ENCODE results near the gene GALNT1.

Gene GALNT1

DNA sequence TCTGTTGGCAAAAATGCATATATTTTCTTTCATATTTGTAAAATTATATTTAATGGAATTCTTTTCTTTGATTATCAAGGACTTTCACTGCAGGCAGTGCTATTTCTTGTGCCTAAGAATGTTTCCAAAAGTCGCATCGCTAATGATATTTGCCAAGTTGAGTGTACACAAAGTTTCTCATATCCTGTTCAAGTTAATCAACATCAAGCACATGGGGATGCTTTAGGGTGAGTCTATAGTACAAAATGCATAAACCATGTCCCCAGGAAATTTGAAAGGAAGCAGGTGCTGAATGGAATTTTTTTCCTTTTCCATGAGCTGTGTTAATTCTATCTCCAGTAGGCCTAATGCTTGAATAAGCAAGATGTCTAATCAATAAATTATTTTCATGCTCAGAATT is 129.7 kb downstream of the GALNT1 start:
- DNase-seq, result no peak

DNA sequence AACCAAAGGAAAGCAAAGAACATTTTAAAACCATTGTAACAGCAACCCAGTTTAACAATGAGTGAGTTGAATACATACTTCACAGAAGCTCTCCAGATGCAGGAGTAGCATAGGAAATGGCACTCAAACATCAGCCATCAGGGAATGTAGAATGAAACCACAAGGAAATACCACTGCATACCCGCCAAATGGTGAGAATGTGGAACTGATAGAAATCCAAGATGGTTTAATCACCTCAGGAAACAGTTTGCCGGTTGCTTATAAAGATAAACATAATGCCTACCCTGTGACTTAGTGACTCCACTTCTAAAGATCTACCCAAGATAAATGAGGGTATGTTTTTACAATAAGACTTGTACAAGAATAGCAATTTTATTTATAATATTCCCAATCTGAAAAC is 132.0 kb downstream of the GALNT1 start:
- DNase-seq, result no peak

DNA sequence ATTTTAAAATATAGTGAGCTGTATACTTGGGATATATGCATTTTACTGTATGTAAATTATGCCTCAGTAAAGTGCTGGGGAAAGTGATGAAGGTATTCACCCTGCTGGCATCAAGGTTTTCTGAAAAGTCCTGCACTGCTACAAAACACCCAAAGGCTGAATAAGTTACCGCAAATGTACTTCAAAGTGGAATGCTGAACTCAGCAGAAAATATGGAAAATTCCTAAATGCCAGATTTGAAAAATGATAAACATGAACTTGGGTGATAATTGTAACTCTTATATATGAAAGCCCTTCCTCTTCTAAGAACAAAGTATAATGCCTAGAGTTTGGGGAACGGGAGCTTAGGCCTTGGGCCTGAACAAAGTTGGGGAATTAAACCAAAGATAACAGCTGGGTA is 133.0 kb downstream of the GALNT1 start:
- no peak for DNase-seq

DNA sequence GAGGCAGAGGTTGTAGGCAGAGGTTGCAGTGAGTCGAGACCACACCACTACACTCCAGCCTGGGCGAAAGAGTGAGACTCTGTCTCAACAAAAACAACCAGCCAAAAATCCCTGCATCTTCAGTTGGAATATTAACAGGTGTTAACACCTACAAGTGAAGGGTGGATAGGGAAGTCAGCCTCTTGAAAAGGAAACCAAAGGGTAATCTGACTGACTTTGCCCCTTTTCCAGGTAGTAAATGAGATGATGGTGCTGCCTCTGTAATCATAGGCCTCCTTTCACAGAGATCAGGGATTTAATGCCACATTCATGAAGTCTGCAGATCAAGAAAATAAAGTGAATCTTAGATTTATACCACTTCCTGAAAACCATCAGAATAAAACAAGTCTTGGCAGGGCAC is 133.6 kb downstream of the GALNT1 start:
- no peak for DNase-seq

DNA sequence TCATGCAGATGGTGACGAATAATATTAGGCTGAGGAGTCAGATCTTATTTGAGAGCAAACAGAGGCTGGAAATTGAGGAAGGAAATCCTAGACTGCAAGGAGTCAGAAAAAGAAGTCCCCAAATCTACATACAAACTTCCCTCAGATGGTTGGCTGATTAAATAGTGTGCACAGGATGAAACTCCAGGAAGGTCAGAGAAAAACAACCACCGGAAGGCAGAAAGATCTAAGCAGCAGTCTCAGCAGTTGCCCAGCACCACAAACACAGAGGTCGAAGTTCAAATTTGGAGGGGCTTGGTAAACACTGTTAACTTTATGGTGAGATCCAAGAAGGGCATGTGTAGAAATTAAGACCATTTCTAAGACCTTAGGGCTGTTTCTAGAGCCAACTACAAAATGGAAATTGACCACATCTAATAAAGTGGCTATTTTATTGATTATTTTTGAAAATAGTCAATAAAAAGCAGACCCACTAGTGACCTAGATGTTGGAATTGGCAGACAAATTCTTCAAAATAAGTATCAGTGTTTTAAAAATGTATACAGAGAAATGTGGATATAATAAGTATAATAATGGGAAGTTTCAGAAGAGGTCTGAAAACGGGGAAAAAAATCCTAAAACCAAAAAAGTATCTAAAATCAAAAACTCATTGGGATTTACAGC is 134.8 kb downstream of the GALNT1 start:
- DNase-seq, result no peak

DNA sequence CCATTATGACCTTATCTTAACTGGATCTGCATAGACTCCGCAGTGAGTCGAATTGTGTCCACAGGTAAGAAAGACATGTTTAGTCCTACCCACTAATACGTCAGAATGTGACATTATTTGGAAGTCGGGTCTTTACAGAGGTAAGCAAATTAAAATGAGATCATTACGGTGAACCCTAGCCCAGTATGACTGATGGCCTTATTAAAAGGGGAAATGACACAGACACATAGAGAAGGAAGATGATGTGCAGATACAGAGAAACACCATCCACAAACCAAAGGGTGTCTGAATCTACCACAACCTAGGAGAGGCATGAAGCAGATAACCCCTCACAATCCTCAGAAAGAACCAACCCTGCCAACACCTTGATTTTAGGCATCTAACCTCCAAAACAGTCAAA is 135.6 kb downstream of the GALNT1 start:
- no peak for DNase-seq

DNA sequence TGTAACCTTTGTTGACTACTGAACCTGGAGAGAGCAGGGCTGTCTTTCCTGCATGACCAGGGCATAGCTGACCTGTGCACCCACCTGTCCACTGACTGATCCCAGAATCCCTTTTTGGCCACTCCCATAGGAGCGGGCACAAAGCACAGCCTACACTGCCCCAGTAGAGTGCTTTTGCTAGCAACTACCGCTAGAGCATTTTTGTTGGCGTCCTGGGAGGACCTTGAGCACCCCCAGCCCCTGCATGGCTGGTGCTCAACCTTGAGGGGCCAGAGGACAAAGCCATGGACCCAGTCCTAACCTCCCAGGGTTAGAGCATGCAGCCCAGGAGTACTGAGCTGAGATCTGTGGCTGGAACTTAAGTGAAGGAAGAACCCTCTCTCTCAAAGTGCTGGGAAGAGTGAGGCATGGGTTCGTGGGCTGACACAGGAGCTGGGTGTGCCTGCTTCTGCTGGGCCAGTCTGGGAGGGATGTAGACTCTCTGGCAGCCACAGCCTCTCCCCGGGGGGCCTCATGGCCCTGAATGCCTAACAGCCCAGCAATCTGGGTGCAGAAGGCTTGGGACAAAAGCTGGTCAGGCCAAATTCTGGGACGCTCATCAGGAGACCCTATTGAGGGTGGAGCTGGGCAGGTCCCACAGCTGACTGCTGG is 140.0 kb downstream of the GALNT1 start:
- DNase-seq, result no peak

DNA sequence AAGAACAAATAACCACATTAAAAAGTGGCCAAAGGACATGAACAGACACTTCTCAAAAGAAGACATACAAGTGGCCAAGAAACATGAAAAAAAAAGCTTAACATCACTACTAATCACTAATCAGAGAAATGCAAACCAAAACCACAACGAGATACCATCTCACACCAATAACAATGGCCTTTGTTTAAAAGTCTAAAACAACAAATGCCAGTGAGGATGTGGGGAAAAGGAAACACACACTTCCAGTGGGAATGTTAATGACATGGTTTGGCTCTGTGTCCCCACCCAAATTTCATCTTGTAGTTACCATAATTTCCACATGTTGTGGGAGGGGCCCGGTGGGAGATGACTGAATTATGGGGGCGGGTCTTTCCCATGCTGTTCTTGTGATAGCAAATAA is 147.1 kb downstream of the GALNT1 start:
- no peak for DNase-seq

DNA sequence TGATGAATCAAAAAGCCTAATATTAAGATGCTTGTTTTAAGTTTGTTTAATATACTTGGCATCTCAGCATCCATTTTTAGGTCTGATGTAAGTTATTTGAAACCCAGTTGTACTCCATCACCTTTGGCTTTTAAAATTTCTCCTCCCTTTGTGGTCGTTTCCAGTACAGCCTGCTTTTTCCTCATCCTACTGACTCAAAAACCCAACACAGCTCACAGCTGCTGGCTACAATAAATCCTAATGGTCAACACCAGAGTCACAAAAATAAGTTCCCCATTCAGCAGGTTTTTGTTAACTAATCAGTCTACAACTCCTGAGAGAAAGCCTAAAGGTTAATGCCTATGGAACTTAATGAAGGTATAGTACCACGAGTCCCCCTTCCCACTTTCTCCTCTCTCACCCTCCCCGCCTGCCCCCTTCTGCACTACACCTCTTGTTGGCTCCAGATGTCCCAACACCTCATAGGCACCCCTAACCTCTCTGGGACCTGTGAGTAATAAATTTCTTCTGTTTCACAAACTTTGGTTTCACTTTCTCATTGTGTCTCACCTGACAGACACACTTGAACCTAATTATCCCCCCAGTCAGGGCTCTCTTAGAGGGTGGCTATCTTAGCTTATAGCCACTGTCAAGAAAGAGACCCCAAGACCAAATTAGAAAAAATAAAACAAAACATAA is 148.6 kb downstream of the GALNT1 start:
- DNase-seq, result no peak

DNA sequence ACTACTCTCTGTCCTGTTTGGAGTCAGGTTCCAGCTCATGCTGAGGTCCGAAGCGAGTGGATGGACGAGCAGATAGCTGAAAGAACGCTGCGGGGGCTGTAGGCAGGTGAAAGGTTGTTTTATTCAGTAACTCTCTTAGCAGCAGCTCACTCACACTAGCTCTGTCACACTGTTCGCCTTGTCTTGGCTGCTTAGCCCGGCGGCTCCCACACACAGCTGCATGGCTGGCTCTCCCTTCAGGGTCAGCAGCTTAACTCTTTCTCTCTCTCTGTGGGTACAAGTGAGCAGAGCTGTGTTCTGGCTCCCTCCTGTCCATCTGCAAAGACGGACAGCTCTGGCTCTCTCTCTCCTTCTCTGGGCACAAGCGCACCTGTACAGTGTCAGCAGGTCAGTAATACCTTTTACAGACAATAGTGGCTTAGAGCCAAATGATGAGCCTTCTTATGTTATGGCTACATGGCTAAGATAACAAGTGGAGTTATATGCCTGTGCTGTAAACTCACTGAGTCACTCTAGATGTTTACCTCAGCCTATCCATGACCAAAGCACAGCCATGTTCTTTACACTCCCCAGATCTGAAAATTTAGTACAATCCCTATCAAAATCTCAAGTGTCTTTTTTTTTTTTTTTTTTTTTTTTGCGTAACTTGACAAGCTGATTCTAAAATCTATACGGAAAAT is 149.3 kb downstream of the GALNT1 start:
- peak in 14 of 51 donors; percentile 3 to 40 (median 18) for DNase-seq

DNA sequence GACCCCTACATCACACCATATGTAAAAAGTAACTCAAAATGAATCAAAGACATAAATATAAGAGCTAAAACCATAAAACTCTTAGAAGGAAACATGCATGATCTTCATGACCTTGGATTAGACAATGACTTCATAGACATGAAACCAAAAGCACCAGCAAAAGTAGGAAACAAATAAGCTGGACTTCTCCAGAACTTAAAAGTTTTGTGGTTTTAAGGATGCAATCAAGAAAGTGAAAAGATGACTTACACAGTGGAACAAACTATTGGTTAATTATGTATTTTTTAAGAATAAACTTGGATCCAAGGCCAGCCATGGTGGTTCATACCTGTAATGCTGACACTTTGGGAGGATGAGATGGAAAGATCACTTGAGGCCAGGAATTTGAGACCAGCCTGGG is 150.2 kb downstream of the GALNT1 start:
- no peak for DNase-seq

DNA sequence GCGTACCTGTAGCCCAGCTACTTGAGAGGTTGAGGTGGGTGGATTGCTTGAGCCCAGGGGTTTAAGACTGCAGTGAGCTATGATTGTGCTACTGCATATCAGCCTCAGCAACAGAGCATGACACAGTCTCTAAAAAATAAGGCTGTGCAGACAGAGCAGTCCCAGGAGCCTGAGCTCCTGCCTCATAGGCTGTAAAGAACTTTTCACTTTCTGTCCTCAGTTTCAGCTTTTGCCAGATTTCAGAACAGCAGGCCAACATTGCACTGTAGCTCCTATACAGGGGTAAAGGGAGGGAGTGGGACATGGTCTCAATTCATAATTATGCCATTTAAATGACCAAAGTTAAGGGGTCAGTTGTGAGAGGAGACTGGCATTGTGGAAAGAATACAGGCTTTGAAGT is 150.6 kb downstream of the GALNT1 start:
- DNase-seq, result no peak

DNA sequence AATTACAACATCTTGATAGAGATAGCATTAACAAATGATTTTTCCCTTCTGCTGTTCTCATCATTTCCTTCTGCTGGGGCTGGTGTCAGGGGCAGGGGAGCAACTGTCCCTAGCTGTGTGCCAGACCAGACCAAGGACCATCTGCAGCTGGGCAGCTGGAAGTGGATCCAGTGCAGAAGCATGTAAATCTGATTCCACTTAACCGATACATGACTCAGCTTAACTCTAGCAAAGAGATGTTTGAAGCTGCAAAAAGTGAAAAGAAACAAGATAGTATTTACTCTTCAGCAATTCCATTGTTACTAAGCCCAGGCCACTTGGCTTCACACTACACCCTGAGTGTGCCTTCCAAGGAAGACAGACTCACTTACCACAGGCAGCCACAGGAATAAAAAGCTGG is 151.1 kb downstream of the GALNT1 start:
- no peak for DNase-seq

DNA sequence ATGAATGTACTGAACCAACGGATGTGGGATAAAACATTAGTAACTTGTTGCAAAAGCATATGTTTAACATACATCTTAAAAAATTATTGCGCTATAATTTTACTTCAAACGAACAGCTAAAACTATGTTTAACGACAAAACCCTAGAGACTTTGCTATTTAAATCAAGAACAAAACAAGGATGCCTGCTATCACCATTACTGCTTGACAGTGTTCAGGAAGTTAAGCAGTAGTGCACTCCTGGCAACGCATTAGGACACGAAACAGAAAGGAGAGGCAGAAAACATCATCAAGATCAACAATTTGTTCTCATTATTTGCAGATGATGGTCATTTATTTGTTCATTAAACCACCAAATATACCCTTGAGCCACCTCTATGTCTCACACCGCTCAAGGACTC is 151.9 kb downstream of the GALNT1 start:
- DNase-seq, result no peak

DNA sequence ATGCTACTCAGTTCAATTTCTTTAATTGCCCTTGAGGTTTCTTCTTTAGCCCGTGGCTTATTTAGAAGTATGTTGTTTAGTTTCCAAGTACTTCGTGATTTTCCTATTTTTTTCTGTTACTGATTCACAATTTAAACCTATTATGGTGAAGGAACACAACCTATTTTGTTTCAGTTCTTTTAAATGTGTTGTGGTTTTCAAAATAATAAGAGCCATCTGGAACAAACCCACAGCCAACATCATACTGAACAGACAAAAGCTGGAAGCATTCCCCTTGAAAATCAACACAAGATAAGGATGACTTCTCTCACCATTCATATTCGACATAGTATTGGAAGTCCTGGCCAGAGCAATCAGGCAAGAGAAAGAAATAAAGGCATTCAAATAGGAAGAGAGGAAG is 155.2 kb downstream of the GALNT1 start:
- DNase-seq, result no peak

DNA sequence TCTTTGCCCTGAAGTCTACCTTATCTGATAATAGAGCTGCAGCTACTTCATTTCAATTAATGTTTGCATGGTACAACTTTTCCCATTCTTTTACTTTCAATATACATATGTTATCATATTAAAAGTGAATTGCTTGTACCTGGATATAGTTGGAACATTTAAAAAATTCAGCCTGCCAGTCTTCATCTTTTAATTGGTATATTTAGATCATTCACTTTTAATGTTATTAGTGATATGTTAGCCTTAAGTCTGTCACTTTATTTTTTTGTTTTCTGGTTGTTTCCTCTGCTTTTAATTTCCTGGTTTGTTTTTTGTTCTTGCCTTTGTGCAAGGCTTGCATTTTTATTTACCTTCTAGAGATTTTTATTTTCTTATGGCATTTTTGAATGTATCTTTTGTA is 158.2 kb downstream of the GALNT1 start:
- no peak for DNase-seq

DNA sequence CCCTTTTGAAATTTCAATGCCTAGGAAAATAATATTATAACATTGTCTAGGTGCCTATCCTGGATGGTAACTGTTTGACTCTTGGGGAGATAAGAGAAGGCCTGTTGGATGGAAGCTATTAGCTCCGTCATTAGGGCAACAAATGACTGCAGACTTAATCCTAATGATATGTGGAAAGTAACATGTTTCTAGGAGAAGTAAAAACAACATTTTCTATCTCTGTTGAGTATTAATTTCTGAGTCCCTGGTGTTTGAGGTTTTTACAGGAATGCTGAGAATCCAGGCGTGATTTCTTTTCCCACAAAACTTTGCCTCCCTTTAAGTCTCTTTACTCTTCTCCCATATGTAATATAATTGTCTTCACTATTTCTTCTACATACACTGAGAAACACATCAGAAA is 159.1 kb downstream of the GALNT1 start:
- no peak for DNase-seq

DNA sequence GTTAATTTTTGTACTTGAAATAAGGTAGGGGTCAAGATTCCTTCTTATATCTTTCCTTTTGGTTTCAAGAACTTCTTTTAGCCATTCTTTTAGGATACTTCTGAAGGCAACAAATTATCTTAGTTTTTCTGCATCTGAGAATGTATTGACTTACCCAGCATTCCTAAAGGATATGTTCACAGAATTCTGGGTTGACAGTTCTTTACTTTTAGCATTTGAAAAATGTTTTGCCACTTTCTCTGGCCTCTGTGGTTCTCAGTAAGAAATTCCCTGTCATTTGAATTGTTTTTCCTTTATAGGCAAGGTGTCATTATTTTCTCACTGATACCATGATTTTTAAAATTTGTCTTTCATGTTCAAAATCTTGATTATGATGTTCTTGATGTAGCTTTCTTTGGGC is 162.4 kb downstream of the GALNT1 start:
- no peak for DNase-seq

DNA sequence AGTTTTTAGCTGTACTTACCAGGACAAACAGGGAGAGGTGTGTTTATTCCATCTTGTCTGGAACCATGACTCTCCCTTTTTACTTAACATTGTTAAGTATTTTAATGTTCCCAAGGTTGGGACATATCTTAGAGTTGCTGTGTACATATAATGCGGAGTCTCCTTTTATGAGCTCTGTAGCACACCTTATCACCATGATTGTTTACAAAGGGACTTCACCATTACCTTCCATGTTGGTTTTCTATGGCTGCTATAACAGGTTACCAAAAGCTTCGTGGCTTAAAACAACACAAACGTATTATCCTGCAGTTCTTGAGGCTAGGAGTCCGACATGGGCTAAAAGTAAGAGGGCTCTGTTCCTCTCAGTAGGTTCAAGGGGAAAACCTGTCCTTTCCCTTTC is 164.3 kb downstream of the GALNT1 start:
- DNase-seq, result no peak

DNA sequence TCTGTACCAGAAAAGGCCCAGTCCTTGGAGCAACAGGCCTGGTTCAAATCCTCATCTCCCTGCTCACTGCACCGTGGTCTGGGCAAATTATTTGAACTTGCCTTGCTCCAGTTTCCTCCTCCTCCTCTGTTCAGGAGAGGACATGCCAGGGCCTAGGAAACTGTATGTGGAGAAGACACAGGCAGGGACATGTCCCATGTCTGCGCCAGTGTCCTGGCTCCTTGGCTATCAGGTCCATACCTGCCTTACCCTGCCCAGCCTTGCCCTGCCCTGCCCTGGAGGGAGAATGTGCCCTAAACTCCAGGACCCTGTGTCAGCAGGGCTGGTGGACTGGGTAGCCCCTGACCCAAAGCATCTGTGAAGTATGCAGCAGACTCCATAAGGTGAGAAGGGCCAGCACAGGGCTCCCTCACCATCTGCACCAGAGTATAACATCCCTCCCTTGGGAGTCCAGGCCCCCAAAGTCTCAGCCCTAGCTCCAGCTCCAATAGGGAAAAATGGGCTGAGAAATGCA is 165.3 kb downstream of the GALNT1 start:
- DNase-seq, result no peak

DNA sequence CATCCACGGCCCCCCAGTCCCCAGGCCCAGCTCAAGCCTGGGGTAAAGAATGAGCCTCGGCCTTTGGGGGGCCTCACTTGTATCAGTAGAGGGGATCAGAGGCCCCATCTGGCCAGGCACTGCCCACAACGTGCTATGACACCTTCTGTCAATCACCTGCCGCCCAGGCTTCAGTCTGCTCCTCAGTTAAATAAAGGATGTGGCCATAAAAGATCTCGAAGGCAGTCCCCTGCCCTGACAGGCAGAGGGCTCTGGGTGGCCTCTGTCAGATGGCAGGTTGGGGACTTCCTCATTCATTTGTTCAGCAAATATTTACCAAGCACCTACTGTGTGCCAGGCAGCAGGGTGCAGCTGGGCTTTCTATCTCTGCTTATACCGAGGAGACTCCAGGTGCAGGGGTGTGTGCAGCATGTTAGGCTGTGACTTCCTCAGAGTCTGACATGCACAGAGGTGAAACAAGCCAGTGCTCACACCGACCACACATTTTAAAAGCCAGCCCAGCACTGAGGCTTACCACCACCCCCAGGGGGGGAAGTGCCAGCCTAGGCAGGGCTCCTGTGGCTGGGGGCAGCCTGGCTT is 166.4 kb downstream of the GALNT1 start:
- DNase-seq, result no peak

DNA sequence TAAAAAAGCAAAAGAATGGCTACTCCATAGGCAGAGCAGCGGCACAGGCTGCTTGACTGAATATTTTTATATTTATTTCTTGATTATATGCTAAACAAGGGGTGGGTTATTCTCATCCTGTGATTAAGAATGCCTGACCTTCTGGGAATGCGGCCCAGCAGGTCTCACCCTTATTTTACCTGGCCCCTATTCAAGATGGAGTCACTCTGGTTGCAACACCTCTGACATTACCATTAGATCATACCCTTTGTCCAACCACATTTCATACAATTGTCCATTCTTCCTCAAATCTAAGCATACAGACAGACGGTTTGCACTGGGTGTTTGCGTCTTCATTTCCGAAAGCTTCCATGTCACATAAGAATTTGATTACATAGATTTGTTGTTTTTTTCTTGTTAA is 168.2 kb downstream of the GALNT1 start:
- DNase-seq, result no peak

All from hypothalamus (tissue), 51 donors.